Bronchial epithelial cell (primary cell): ENCODE data around the gene CAMK2A. TPM values are rescaled to one million over a fixed set of nuclear protein-coding genes. Genes with fewer than 3 reads are reported as not detected.

ENCODE experiments used
- DNase-seq: peaks from one replicate; pipeline ENCODE4 v3.0.0-alpha.2; 2010; ENCODE audit warnings: low read depth
- FAIRE-seq: peaks from 2 replicates; lab custom pipeline; 2011; peaks lifted over from hg19 to GRCh38; lab: Jason Lieb, UNC
- H3K27me3 ChIP-seq: 2 replicates; pipeline ENCODE4 v1.5.1; 2011; ENCODE audit warnings: low read length; ENCODE audit not compliant: control insufficient read depth, insufficient read depth
- H3K36me3 ChIP-seq: 2 replicates; pipeline ENCODE4 v1.5.1; 2011; ENCODE audit warnings: low read length; ENCODE audit not compliant: control insufficient read depth, insufficient read depth
- H3K4me3 ChIP-seq: 2 replicates; pipeline ENCODE4 v1.5.1; 2011; ENCODE audit warnings: mild to moderate bottlenecking, low read depth, low read length, control low read depth
- total RNA-seq: library from RNA; depleted of rRNA; stranded (reverse); fragments of >200 nt; gene quantifications from 2 replicates; pipeline ENCODE4 v1.2.1, GENCODE V29; 2014
- TF ChIP-seq, protein P1 (sequence below): IDR thresholded peaks from 2 replicates; pipeline ENCODE4 v1.5.1; 2011; ENCODE audit warnings: mild to moderate bottlenecking, moderate library complexity, low read length, control low read depth, inconsistent platforms; ENCODE audit not compliant: insufficient read depth, severe bottlenecking

CAMK2A gene
- total RNA-seq, 1 donor from 2014 or later, result under 0.01 TPM

DNA sequence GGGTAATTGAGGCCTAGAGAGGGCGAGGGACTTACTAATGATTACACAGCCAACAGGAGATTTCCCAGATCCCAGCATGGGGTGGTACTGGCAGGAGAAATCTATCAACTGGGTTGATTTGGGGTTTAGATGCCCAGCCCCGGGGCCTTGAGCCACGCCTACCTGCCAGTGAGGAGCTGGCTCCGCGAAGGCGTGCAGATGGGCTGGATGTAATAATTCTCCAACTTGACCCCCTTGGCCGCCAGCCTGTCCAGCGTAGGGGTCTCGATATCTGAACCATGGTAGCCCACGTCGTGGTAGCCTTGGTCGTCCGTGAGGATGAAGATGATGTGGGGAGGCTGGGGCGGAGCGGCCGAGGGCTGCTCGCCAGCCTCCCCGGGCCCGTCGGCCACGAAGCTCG, 12.3 kb upstream of the CAMK2A start:
- FAIRE-seq, result no peak
- Histone ChIP-seq H3K4me3 (peak overlapping the region; percentile 37), H3K36me3 (peaks cover 2% of the 10 kb centered on the region), H3K27me3 (no peaks in the 10 kb centered on the region)
- no peak for DNase-seq
- TF ChIP-seq, protein P1, sequence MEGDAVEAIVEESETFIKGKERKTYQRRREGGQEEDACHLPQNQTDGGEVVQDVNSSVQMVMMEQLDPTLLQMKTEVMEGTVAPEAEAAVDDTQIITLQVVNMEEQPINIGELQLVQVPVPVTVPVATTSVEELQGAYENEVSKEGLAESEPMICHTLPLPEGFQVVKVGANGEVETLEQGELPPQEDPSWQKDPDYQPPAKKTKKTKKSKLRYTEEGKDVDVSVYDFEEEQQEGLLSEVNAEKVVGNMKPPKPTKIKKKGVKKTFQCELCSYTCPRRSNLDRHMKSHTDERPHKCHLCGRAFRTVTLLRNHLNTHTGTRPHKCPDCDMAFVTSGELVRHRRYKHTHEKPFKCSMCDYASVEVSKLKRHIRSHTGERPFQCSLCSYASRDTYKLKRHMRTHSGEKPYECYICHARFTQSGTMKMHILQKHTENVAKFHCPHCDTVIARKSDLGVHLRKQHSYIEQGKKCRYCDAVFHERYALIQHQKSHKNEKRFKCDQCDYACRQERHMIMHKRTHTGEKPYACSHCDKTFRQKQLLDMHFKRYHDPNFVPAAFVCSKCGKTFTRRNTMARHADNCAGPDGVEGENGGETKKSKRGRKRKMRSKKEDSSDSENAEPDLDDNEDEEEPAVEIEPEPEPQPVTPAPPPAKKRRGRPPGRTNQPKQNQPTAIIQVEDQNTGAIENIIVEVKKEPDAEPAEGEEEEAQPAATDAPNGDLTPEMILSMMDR, result no peak

DNA sequence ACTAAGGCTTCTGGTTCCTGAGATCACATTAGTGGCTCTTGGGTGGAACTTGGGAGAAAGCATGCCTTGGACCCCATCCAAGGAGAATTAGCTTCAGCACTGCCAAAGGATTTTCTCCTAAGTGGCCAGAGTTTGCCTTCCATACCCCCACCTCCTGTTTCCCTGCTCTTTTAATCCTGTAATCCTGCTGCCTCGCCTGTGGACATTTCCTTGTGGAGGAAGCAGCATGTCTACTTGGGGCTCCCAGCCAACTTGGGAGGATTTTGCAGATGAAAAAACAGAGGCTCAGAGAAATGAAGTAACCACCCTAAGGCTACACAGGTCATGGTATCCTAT, 11.6 kb upstream of the CAMK2A start:
- Histone ChIP-seq H3K27me3 (no peaks in the 10 kb centered on the region), H3K4me3 (no peak overlapping the region), H3K36me3 (peaks cover 2% of the 10 kb centered on the region)
- TF ChIP-seq, protein P1, result no peak
- no peak for DNase-seq
- FAIRE-seq, result no peak

DNA sequence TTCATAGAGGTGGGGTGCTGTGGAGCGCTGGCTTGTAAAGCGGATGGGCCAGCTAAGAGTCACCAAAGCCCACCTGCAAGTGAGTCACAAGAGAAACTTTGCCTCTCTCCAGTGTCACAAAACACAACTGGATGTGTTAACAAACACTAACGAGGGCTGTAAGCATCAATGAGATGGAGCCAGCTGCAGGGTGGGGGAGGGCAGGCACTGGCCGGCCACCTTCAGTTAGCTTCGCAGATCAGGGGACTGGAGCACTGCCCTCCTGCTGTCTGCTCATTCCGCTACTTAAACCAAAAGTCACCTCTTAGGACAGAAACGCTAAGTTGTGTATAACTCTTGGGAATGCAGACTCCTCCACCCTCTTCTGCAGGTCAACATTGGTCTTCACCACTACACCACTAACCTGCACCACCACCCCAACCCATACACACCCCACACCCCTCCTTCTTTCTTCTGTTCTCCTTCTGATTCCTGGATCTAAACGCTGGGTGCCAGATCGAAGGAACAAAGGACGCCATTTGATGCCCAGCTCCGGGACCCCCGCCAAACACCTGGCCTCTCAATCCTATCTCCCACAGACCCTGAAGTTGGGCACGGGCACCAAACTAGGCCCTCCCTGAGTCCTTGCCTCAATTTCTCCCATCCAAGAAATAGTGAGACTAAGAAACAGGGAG, 11.1 kb upstream of the CAMK2A start:
- TF ChIP-seq, protein P1, result no peak
- Histone ChIP-seq H3K27me3 (no peaks in the 10 kb centered on the region), H3K36me3 (peaks cover 2% of the 10 kb centered on the region), H3K4me3 (no peak overlapping the region)
- DNase-seq (no peak), FAIRE-seq (no peak)

DNA sequence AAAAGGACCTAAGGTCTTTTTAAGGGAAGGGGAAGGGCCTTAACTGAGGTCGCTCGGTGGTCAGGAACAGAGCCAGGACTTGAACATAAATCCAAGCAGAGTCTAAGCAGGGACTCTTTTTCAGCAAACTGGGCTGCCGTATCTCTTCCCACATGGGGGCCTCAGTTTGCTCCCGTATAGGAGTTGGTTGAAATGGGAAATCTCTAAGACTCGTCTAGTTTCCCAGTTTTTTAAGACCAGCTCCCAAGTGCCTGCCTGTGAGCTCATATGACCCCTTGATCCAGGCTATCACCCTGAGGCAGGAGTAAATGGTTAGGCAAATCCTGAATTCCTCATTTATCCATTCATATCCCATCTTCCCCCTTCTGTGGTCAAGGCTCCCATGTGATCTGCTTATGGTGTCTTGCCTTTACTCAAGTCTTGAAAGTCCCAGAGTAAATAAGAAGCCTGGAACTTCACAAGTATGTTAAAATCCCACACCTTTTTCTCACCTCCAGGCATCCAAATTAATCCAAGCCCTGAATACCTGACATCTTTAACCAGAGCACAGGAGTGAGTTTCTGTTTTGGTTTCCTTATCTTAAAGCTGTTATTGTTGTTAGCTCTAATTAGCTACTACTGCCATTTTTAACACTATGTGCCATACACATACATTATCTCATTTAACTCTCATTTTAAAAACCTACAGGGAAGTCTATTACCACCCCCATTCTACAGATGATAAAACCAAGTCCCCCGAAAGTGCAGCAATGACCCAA, 10.2 kb upstream of the CAMK2A start:
- Histone ChIP-seq H3K27me3 (no peaks in the 10 kb centered on the region), H3K4me3 (no peak overlapping the region), H3K36me3 (peaks cover 2% of the 10 kb centered on the region)
- TF ChIP-seq, protein P1, result no peak
- FAIRE-seq (no peak), DNase-seq (no peak)

DNA sequence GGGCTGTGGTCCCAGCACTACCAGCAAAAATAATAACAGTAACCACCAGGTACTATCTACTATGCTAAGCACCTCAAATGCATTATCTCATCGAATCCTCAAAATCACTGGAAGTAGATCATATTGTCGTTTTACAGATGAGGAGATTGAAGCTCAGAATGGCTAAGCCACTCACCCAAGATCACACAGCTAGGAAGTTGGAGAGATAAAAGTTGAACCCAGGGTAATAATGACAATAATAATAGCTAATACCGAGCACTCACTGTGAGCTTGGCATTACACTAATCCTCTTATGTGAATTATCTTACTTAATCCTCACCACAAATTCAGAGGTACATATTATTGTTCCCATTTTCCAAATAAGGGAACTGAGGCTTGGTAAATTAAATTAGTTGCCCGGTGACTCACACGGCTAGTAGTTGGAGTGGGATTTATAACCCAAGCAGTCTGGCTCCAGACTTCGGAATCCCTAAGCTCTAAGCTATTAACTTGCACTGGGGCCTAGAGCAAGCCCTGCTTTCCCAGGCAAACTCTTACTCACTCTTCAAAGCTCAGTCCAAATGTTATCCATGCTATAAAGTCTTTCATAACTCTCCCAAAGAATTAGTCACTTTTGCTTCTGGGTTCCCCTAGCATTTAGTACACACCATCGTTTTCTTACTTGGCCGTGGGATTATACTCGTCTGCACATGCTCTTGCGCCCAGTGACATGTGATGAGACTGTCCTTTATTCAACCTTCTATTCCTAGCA, 9.3 kb upstream of the CAMK2A start:
- Histone ChIP-seq H3K36me3 (peaks cover 2% of the 10 kb centered on the region), H3K27me3 (no peaks in the 10 kb centered on the region), H3K4me3 (no peak overlapping the region)
- DNase-seq, result peak; percentile 98
- FAIRE-seq, result peak; percentile 98
- TF ChIP-seq, protein P1, result no peak
